Measurements from ENCODE around the gene DISC1.

DNA sequence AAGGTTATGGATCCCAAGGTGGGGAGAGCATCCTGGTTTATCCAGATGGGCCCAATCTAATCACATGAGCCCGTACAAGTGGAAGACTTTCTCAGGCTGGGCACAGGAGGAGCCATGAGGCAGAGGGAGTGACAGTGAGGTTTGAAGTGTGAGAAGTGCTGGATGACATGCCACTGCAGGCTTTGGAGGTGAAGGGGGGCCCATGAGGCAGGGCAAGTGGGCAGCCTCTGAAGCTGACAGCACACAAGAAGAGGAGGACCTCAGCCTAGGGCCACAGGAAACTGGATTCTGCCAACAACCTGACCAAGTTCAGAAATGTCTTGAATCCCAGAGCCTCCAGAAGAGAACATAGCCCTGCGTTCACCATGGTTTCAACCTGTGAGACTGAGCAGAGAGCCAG is 311.6 kb downstream of the DISC1 start:
- TF ChIP-seq EZH2 (IDR thresholded peaks at IDR 0.05; ENCODE audit: borderline replicate concordance, low read length), result no peak
- TF ChIP-seq, protein P1, sequence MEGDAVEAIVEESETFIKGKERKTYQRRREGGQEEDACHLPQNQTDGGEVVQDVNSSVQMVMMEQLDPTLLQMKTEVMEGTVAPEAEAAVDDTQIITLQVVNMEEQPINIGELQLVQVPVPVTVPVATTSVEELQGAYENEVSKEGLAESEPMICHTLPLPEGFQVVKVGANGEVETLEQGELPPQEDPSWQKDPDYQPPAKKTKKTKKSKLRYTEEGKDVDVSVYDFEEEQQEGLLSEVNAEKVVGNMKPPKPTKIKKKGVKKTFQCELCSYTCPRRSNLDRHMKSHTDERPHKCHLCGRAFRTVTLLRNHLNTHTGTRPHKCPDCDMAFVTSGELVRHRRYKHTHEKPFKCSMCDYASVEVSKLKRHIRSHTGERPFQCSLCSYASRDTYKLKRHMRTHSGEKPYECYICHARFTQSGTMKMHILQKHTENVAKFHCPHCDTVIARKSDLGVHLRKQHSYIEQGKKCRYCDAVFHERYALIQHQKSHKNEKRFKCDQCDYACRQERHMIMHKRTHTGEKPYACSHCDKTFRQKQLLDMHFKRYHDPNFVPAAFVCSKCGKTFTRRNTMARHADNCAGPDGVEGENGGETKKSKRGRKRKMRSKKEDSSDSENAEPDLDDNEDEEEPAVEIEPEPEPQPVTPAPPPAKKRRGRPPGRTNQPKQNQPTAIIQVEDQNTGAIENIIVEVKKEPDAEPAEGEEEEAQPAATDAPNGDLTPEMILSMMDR (conservative IDR thresholded peaks at IDR 0.05 in 1 of 2, IDR thresholded peaks at IDR 0.05 in 1 of 2; ENCODE audit: extremely low read depth in 1 of 2, insufficient read depth in 1 of 2, low read depth in 1 of 2, low read length in 2 of 2), result no peak
